Effector memory CD4-positive, alpha-beta T cell (primary cell): Measurements from ENCODE around the gene CFAP46.

Experiments
- DNase-seq, 3 donors: peaks; one replicate each; pipeline ENCODE4 v3.0.0-alpha.2; 2020
- H3K27ac ChIP-seq: 2 replicates; pipeline ENCODE4 v1.7.0; 2013; ENCODE audit warnings: mild to moderate bottlenecking, low read length, moderate library complexity; ENCODE audit not compliant: insufficient read depth, poor library complexity, severe bottlenecking
- H3K27me3 ChIP-seq: replicated peaks from 2 replicates; pipeline ENCODE4 v1.7.0; 2013; ENCODE audit warnings: mild to moderate bottlenecking, low read length; ENCODE audit not compliant: insufficient read depth, control insufficient read depth, poor library complexity, severe bottlenecking
- H3K36me3 ChIP-seq: 2 replicates; pipeline ENCODE4 v1.7.0; 2013; ENCODE audit warnings: mild to moderate bottlenecking, low read length, moderate library complexity; ENCODE audit not compliant: control insufficient read depth, insufficient read depth
- H3K4me1 ChIP-seq: 2 replicates; pipeline ENCODE4 v1.7.0; 2013; ENCODE audit warnings: low read length, mild to moderate bottlenecking; ENCODE audit not compliant: control insufficient read depth, insufficient read depth, poor library complexity, severe bottlenecking
- H3K4me3 ChIP-seq: 2 replicates; pipeline ENCODE4 v1.7.0; 2013; ENCODE audit warnings: low read length, low read depth, mild to moderate bottlenecking; ENCODE audit not compliant: insufficient read depth, poor library complexity, severe bottlenecking
- H3K9me3 ChIP-seq: 2 replicates; pipeline ENCODE4 v1.7.0; 2013; ENCODE audit warnings: mild to moderate bottlenecking, low read length, moderate library complexity; ENCODE audit not compliant: control insufficient read depth

CFAP46 gene

DNA sequence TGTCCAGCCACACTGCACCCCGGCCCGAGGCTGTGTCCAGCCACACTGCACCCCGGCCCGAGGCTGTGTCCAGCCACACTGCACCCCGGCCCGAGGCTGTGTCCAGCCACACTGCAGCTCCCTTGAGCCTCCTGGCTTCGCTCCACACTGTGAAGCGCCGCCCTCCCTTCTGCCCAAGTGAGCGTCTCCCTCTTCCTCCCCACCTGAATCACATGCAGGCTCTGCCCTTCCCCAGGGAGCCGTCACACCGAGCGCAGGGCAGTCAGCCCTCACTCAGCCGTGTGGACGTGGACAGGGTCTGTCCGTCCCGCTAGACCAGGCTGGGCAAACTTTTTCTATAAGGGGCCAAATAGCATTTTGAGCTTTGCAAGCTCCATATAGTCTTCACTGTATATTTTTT is 27.6 kb downstream of the CFAP46 start:
- DNase-seq, result no peak
- Histone ChIP-seq H3K9me3 (no peaks in the 10 kb centered on the region), H3K36me3 (no peaks in the 10 kb centered on the region), H3K27ac (no peak overlapping the region), H3K4me1 (no peaks in the 10 kb centered on the region), H3K4me3 (no peak overlapping the region), H3K27me3 (no peaks in the 10 kb centered on the region)

DNA sequence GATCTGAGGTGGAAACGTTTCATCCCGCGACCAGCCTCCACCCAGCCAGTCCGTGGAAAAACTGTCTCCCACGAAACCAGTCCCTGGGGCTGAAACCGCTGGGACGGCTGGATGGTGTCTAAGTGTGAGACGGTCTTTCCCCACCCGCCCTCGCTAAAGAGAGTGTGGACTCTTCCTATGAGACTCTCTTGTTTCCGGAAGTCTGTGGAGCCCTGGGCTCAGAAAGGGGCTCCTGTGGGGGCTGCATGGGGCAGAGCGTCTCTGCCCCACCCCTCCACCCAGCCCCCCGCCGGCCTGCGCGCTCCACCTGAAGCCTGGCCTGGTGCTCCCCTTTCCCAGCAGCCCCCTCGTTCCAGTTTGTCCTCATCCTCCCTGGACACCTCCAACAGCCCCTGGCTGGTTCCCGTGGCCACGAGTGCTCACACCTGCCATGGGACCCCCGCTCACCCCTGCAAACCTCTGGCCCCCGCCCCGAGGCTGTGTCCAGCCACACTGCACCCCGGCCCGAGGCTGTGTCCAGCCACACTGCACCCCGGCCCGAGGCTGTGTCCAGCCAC is 28.7 kb downstream of the CFAP46 start:
- no peaks in the 10 kb centered on the region for H3K9me3 ChIP-seq
- no peaks in the 10 kb centered on the region for H3K4me1 ChIP-seq
- no peaks in the 10 kb centered on the region for H3K36me3 ChIP-seq
- no peak overlapping the region for H3K4me3 ChIP-seq
- no peak overlapping the region for H3K27ac ChIP-seq
- no peak for DNase-seq
- no peaks in the 10 kb centered on the region for H3K27me3 ChIP-seq

DNA sequence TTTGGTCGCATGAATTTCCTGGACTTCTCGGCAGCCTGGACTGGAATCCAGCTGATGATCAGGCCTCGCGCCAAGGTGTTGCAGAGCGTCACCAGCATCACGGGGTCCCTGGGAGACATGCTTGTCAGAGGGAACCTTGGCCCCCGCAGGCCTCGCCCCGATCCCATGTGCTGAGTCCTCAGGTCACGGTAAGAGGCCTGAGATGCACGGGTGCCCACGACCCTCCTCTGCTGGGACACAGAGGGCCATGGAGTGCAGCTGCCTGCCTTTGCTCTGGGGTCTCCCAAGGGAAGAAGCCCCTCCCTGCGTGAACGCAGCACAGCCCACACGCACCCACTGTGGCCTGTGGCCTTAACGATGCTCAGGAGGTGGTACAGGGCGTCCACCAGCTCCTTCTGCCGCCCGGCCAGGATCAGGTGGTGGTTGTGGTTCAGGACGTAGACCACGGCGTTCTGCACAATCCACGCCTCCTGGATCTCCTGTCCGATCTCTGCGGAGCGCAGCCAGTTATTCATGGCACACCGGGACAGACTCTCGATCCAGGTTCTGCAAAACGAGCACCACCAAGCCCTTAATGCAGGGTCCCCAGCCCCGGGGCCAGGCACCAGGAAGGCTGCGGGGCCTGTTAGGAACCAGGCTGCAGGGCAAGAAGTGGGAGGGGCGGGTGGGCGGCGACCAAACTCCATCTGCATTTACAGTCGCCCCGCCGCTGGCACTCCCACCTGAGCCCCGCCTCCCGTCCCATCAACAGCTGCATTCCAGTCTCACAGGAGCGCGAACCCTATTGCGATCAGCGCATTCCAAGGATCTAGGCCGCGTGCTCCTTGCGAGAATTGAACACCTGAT is 29.4 kb downstream of the CFAP46 start:
- Histone ChIP-seq H3K4me1 (no peaks in the 10 kb centered on the region), H3K9me3 (no peaks in the 10 kb centered on the region), H3K27ac (no peak overlapping the region), H3K27me3 (no peaks in the 10 kb centered on the region), H3K36me3 (no peaks in the 10 kb centered on the region), H3K4me3 (no peak overlapping the region)
- no peak for DNase-seq

DNA sequence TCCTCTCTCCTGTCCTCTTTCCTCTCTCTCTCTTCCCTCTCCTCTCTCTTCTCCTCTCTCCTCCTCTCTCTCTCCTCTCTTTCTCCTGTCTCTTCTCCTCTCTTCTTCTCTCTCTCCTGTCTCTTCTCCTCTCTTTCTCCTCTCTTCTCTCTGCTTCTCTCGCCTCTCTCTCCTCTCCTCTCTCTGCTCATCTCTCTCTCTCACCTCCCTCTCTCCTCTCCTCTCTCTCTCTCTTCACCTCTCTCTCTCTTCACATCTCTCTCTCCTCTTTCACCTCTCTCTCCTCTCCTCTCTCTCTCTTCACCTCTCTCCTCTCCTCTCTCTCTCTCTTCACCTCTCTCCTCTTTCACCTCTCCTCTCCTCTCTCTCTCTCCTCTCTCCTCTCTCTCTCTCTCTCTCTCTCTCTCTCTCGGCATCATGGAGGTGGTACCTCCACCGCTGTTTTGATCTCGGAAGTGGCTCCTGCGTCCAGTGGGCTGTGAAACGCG is 30.1 kb downstream of the CFAP46 start:
- no peaks in the 10 kb centered on the region for H3K36me3 ChIP-seq
- no peaks in the 10 kb centered on the region for H3K4me1 ChIP-seq
- H3K4me3 ChIP-seq, result no peak overlapping the region
- no peaks in the 10 kb centered on the region for H3K9me3 ChIP-seq
- H3K27me3 ChIP-seq, result no peaks in the 10 kb centered on the region
- H3K27ac ChIP-seq, result no peak overlapping the region
- DNase-seq, result no peak

DNA sequence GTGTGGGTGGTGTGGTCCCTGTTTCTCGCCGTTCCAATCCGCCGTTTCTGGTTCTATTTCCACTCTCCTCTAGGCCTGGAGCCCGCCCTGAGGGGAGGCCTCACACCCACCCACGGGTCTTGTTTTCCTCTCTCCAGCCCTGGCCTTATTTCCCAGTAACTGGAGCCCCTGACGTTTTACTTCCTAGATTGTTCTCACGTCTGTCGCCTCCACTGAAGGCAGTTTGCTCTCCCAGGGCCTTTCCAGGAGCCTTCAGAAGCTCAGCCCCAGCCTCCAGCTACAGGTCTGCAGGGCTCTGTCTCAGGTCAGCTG is 30.6 kb downstream of the CFAP46 start:
- H3K27me3 ChIP-seq, result no peaks in the 10 kb centered on the region
- no peaks in the 10 kb centered on the region for H3K4me1 ChIP-seq
- H3K4me3 ChIP-seq, result no peak overlapping the region
- H3K27ac ChIP-seq, result no peak overlapping the region
- no peaks in the 10 kb centered on the region for H3K36me3 ChIP-seq
- no peaks in the 10 kb centered on the region for H3K9me3 ChIP-seq
- DNase-seq, result no peak

DNA sequence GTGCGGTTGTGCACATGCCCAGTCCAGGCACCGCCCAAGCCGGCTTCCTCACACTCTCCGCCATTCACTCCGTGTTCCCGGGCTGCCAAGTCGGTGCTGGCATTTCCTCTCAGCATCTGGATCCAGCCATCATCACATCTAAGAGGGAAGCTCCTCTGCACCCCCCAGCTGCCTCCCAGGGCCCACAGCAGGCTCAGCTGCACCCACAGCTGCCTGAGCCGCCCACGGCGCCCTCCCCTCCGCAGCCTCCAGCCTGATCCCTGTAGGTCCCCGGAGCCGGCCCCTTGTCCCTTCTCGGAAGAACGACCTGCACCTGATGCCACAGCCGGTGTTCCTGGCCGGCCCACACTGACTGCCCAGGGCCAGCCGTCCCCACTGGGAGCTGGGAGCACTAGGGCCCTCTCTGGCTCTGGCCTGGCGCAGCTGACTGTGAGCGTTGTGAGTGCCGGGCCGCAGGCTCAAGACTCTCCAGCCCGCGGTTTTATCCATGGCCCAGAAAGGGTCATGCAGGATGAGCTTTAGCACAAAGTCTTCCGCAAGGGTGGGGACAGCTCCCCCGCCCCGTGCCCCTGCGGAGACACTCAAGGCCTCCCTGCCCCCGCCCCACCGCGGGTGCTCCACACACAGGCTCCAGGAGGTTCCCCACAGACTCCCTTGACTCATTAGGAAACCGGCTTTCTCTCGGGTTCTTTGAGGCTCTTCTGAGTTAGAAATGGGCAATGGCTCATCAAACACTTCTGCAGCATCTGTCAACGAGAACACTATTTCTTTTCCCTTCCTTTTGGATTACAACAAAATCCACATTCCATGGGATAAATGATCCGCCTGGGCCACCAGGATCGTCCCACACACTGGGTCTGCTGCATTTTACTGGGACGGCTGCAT is 31.2 kb downstream of the CFAP46 start:
- H3K36me3 ChIP-seq, result no peaks in the 10 kb centered on the region
- H3K4me3 ChIP-seq, result no peak overlapping the region
- no peak for DNase-seq
- no peaks in the 10 kb centered on the region for H3K9me3 ChIP-seq
- H3K27ac ChIP-seq, result no peak overlapping the region
- no peaks in the 10 kb centered on the region for H3K4me1 ChIP-seq
- no peaks in the 10 kb centered on the region for H3K27me3 ChIP-seq

DNA sequence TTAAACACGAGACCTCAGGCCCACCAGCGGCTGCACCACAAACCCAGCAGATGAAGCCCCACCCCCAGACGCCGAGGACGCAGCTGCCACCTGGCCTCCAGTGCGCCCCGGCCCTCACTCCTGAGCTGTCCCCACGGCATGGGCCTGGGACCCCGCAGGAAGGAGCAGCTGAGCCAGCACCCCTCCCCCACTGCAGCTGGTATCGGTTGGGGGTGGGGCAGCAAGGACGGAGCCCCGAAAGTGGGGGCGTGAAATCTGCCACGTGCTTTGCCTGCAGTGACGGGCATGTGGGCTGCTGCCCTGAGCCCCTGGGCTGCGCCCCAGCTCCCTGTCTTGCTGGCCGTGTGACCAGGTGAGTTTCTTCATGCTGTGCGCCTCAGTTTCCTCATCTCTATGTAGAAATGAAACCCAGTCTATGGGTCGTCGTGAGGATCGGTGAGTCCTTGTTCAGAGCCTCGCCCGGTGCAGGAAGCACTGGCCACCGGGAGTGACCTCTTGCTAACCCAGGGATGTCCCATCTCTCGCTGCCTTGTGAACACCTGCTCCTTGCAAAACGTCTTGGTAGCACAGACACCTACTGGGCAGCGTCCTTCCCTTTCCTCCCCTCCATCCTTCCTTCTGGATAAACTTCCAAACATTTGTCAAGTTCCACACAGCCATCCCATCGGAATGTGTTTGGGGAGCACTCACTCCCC is 32.0 kb downstream of the CFAP46 start:
- Histone ChIP-seq H3K27me3 (no peaks in the 10 kb centered on the region), H3K9me3 (no peaks in the 10 kb centered on the region), H3K27ac (no peak overlapping the region), H3K4me3 (no peak overlapping the region), H3K36me3 (no peaks in the 10 kb centered on the region), H3K4me1 (no peaks in the 10 kb centered on the region)
- DNase-seq, result no peak

DNA sequence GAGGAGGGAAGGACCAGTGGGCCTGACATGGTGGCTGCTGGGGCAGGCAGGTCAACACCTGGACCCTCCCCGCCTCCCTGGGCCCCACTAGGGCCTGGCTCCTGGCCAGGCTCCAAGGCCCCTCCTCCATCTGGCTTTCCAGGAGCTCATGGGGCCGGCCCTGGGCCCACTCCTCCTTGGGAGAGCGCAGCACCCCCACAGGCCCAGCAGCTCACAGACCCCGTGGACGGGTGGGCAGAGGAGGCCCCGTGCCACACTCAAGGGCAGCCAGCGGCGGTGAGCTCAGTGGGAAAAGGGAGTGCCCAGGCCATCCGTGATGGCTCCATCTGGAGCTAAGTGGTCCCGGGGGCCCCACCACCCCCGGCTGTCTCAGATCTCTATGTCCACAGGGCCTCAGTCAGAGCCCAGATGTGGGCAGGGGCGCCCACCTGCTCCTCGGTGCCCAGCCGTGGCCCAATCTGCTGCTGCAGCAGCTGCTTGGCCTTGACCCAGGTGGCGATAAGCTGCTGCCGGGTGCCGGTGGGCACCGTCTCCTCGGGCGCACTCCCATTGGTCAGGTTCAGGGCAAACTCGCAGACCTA is 32.8 kb downstream of the CFAP46 start:
- no peak for DNase-seq
- H3K4me3 ChIP-seq, result no peak overlapping the region
- no peaks in the 10 kb centered on the region for H3K4me1 ChIP-seq

DNA sequence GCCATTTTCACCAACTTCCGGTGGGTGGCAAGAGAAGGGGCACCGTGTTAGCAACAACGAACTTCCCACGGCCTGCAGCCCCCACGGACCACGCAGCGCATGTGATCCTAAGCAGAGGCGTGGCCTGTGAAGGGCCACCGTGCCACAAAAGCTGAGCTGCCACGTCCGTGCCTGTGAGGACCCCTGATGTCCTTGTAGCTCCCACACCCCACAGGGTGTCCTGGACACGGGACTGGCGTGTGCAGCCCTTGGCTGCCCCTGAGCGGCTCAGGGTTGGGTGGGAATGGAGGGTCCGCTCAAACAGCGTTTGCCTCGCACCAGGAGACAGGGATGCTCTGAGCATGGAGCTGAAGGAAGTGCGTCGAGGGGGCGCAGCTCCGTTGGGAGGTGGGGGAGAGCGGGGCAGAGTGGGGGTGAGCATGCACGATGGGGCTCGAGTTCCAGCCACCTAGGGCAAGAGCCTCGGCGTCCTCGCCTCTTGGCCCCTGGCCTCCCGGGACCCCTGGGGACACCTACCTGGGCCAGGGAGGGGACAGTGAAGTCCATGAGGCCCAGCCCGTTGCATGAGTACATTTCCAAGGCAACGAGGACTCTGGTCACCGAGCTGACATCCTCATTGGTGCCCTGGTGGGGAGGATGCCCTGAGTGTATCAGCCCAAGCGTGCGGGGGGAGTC is 33.6 kb downstream of the CFAP46 start:
- Histone ChIP-seq H3K36me3 (no peaks in the 10 kb centered on the region), H3K9me3 (no peaks in the 10 kb centered on the region), H3K4me1 (no peaks in the 10 kb centered on the region), H3K27me3 (no peaks in the 10 kb centered on the region), H3K4me3 (no peak overlapping the region), H3K27ac (no peak overlapping the region)
- DNase-seq, result no peak

More for the DNA sequence above, 32.8 kb downstream of the CFAP46 start:
- Histone ChIP-seq H3K27me3 (no peaks in the 10 kb centered on the region), H3K36me3 (no peaks in the 10 kb centered on the region), H3K27ac (no peak overlapping the region), H3K9me3 (no peaks in the 10 kb centered on the region)
